BE2C (cell line): ENCODE results near the gene KSR1.

Experiments used
- DNase-seq: peaks from one replicate; pipeline ENCODE4 v3.0.0-alpha.2; 2020
- H3K27me3 ChIP-seq: fragments of 250-450 bp; sonication (Bioruptor Pico); 2 replicates; pipeline ENCODE4 v1.5.1; 2020; ENCODE audit warnings: mild to moderate bottlenecking
- H3K36me3 ChIP-seq: fragments of 250-450 bp; sonication (Bioruptor Pico); 2 replicates; pipeline ENCODE4 v1.5.1; 2020; ENCODE audit warnings: mild to moderate bottlenecking
- H3K4me1 ChIP-seq: fragments of 250-450 bp; sonication (Bioruptor Pico); 2 replicates; pipeline ENCODE4 v1.5.1; 2020
- H3K4me3 ChIP-seq: 2 replicates; pipeline ENCODE4 v1.5.1; 2011; ENCODE audit warnings: low read depth, low read length
- H3K9me3 ChIP-seq: fragments of 250-450 bp; sonication (Bioruptor Pico); 2 replicates; pipeline ENCODE4 v1.5.1; 2020
- TF ChIP-seq, protein P1 (sequence below): IDR thresholded peaks from 2 replicates; pipeline ENCODE4 v1.5.1; 2012; ENCODE audit warnings: mild to moderate bottlenecking, low read depth, low read length

KSR1 gene

DNA sequence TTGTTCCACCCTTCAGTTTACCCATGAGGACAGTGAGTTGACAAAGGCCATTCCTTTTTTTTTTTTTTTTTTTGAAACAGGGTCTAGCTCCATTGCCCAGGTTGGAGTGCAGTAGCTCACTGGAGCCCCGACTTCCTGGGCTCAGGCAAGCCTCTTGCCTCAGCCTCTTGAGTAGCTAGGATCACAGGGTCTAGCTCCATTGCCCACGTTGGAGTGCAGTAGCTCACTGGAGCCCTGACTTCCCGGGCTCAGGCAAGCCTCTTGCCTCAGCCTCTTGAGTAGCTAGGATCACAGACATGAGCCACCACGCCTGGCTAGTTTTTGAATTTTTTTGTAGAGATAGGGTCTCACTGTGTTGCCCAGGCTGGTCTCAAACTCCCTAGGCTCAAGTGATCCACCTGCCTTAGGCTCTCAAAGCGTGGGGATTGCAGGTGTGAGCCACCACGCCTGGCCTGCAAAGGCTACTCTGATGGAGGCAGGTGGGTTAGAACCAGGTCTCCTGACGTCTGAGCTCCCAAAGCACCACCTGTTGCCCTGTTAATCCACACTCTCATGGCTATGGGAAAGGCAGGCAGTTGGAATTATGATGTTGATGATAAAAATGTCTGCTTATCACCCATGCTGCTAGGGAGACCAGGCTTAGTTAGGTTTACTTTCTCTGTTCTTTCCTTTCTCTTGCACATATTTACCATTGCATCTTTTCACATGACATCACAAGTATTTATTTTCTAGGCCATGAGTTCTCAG lies 65.2 kb downstream of the KSR1 start:
- TF ChIP-seq, protein P1, sequence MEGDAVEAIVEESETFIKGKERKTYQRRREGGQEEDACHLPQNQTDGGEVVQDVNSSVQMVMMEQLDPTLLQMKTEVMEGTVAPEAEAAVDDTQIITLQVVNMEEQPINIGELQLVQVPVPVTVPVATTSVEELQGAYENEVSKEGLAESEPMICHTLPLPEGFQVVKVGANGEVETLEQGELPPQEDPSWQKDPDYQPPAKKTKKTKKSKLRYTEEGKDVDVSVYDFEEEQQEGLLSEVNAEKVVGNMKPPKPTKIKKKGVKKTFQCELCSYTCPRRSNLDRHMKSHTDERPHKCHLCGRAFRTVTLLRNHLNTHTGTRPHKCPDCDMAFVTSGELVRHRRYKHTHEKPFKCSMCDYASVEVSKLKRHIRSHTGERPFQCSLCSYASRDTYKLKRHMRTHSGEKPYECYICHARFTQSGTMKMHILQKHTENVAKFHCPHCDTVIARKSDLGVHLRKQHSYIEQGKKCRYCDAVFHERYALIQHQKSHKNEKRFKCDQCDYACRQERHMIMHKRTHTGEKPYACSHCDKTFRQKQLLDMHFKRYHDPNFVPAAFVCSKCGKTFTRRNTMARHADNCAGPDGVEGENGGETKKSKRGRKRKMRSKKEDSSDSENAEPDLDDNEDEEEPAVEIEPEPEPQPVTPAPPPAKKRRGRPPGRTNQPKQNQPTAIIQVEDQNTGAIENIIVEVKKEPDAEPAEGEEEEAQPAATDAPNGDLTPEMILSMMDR = no peak
- Histone ChIP-seq H3K9me3 (no peaks in the 10 kb centered on the region), H3K4me3 (no peak overlapping the region), H3K36me3 (no peaks in the 10 kb centered on the region), H3K27me3 (no peaks in the 10 kb centered on the region), H3K4me1 (no peaks in the 10 kb centered on the region)
- DNase-seq = no peak

DNA sequence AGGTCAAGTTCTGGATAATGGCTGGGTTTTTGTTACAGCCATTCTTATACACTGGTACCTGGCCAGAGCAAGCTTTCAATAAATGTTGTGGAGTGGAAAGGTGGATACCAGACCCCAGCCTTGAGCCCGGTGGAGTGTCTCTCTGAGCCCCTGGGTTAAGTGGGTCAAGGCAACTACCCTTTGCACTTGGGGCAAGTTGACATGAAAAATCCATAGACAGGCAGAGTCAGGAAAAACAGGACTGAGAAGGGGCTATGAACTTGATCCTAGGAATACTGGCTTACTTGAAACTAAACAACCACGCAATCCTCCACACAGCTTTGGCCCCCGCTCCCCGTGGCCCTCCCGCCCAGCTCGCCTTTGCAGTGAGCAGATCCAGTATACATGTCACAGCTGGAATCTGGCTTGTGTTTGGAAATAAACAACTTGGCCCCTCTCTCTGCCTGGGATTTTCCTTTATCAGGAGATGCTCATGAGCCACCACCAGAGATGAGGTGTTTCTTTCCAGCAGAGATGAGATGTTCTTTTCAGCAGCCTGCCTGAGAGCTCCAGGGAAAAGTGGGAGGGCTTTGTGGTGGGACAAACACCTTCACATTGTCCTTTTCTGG lies 65.9 kb downstream of the KSR1 start:
- Histone ChIP-seq H3K27me3 (no peaks in the 10 kb centered on the region), H3K9me3 (no peaks in the 10 kb centered on the region), H3K4me1 (no peaks in the 10 kb centered on the region), H3K36me3 (no peaks in the 10 kb centered on the region), H3K4me3 (no peak overlapping the region)
- TF ChIP-seq, protein P1 = no peak
- DNase-seq = no peak

DNA sequence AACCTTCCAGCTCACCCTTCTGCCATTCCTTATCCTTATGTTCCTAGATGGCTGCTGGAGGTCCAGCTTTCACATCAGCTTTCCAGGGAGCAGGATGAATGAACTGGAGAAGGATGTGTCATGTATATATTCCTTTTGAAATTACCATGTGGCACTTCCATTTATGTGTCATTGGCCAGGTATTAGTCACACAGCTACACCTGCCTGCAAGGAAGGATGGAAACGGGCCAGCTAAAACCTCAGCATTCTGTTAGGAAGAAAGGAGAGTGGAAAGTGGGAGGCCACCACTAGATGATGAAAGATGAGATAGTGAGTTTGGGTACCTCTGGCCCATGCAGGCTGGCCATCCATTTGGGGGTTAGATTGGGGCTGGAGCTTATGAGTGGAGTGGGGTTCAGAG lies 67.5 kb downstream of the KSR1 start:
- DNase-seq = no peak
- TF ChIP-seq, protein P1 = no peak
- Histone ChIP-seq H3K9me3 (no peaks in the 10 kb centered on the region), H3K4me3 (no peak overlapping the region), H3K4me1 (no peaks in the 10 kb centered on the region), H3K36me3 (no peaks in the 10 kb centered on the region), H3K27me3 (no peaks in the 10 kb centered on the region)

DNA sequence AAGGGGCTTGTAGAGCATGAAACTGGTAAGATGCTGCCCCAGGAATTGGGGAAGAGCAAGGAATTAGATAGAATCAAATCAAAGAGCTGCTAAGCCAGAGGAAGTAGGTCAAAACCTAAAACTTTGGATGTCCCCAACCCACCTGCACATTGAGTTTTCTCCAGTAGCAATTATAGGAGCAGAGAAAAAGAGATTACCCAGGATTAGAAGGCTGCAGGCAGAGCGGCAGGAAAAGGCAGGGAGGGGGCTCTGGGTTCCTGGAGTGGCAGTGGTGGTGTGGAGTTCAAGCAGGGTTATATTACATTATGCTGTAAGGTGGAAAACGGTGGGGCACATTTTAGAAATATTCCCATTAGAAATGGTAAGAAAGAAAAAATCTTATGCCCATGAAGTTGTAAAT lies 68.3 kb downstream of the KSR1 start:
- TF ChIP-seq, protein P1 = no peak
- no peaks in the 10 kb centered on the region for H3K9me3 ChIP-seq
- H3K4me3 ChIP-seq = no peak overlapping the region
- no peaks in the 10 kb centered on the region for H3K36me3 ChIP-seq
- H3K27me3 ChIP-seq = no peaks in the 10 kb centered on the region
- no peak for DNase-seq
- H3K4me1 ChIP-seq = no peaks in the 10 kb centered on the region

DNA sequence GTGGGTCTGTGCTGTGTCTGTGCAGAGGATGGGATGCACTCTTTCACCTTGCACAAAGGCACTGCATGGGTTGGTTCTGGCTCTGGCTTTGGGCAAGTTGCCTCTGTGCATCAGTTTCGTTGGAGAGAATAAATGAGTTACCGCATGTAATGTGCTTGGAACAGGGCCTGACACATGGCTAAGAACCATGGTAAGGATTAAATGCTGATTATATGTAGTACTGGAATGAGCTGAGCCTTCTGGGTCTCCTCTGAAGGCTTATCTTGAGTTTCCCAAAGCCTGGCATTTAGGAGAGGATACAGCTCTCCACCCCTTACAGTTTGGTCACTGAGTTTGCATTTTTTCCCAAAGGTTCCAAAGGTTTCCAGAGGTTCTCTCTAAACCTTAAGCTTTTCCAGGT lies 69.1 kb downstream of the KSR1 start:
- Histone ChIP-seq H3K4me3 (no peak overlapping the region), H3K4me1 (no peaks in the 10 kb centered on the region), H3K36me3 (no peaks in the 10 kb centered on the region), H3K27me3 (no peaks in the 10 kb centered on the region), H3K9me3 (no peaks in the 10 kb centered on the region)
- TF ChIP-seq, protein P1 = no peak
- DNase-seq = no peak

DNA sequence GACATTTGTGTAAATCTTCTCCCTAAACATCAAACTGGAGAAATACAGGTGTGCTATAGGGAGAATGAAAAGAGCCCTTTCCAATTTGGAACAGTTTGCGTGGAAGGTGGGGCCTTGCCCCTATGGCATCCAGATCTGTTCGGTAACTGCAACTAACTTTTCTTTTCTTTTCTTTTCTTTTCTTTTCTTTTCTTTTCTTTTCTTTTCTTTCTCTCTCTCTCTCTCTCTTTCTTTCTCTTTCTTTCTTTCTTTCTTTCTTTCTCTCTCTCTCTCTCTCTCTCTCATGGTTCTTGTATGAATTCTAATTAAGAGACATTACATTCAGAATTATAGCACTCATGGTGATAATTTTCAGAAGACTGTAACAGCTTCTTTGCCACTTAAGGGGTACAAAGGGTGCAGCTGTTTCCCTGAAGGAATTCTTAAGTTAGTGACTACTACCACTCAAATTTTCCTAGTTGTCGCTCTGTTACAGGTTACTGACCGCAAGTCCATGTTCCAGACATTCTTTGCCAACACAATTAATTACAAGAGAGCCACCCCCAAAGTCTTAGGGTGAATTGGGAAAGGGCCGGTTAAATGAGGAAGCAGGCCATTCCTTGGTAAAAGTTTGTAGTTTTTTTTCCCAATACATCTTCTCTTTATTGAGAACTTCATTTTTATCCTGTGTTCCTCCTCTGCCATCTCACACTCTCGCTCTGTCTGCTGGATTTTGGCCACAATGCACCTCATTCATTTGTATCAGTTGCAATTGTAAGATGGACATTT lies 69.8 kb downstream of the KSR1 start:
- Histone ChIP-seq H3K27me3 (no peaks in the 10 kb centered on the region), H3K36me3 (no peaks in the 10 kb centered on the region), H3K4me1 (no peaks in the 10 kb centered on the region), H3K4me3 (no peak overlapping the region), H3K9me3 (no peaks in the 10 kb centered on the region)
- TF ChIP-seq, protein P1 = no peak
- DNase-seq = no peak
